GM12878 (cell line): Measurements from ENCODE around the gene ETV6. TPM values are rescaled to one million over a fixed set of nuclear protein-coding genes. Genes with fewer than 3 reads are reported as not detected.

Experiments used
- ATAC-seq: fragments of 200-7000 bp; cut with Tn5 transposase; 3 replicates; pipeline ENCODE4 v1.9.1; 2020; ENCODE audit warnings: mild to moderate bottlenecking, moderate library complexity
- BruUV-seq: library from RNA; stranded (reverse); fragments of 400-500 nt; replicated peaks from 2 replicates; lab custom pipeline; 2021; lab: Mats Ljungman, UMichigan
- CTCF ChIA-PET: fragments of 300-600 bp; sonication (Branson Sonifier 250); formaldehyde crosslinking; extraction: SDS; loops from one replicate; lab custom pipeline; 2021; ENCODE audit warnings: inconsistent platforms; lab: Yijun Ruan, JAX
- POLR2A ChIA-PET: fragments of 350-600 bp; formaldehyde crosslinking; extraction: SDS; loops from one replicate; lab custom pipeline; 2021; ENCODE audit warnings: inconsistent platforms; lab: Charles Lee
- RAD21 ChIA-PET: fragments of 300-600 bp; sonication (Branson Sonifier 250); formaldehyde crosslinking; loops from one replicate; lab custom pipeline; 2023; ENCODE audit warnings: antibody characterized with exemption; ENCODE audit not compliant: unreplicated experiment; lab: Charles Lee
- SMC1A ChIA-PET: fragments of 300-600 bp; sonication (Branson Sonifier 250); formaldehyde crosslinking; loops from one replicate; lab custom pipeline; 2023; ENCODE audit not compliant: unreplicated experiment, uncharacterized antibody; lab: Charles Lee
- DNase-seq: peaks from one replicate; pipeline ENCODE4 v3.0.0-alpha.2; 2011; ENCODE audit warnings: low read depth, low spot score
- FAIRE-seq: peaks from 3 replicates; lab custom pipeline; 2011; peaks lifted over from hg19 to GRCh38; lab: Jason Lieb, UNC
- H2AFZ ChIP-seq: 2 replicates; pipeline ENCODE4 v1.6.0; 2011; ENCODE audit warnings: low read depth, low read length, control low read depth; ENCODE audit not compliant: control insufficient read depth
- H3K27ac ChIP-seq: 2 replicates; pipeline ENCODE4 v1.5.1; 2011; ENCODE audit warnings: control low read depth; ENCODE audit not compliant: control insufficient read depth, insufficient read depth
- H3K27me3 ChIP-seq, 2 experiments: replicated peaks in 1 of 2; 2 replicates each; pipeline versions ENCODE4 v1.6.0 to v1.6.1; 2011; ENCODE audit warnings: low read length in 1 of 2; ENCODE audit not compliant: control insufficient read depth in 2 of 2, insufficient read depth in 2 of 2
- H3K36me3 ChIP-seq, 2 experiments: 2 replicates each; pipeline ENCODE4 v1.5.1; 2011; ENCODE audit warnings: low read length in 1 of 2; ENCODE audit not compliant: control insufficient read depth in 2 of 2, insufficient read depth in 2 of 2
- H3K4me1 ChIP-seq: 2 replicates; pipeline ENCODE4 v1.6.1; 2011; ENCODE audit warnings: mild to moderate bottlenecking, low read length, moderate library complexity, mixed read lengths; ENCODE audit not compliant: control insufficient read depth, insufficient read depth
- H3K4me2 ChIP-seq: 2 replicates; pipeline ENCODE4 v1.6.0; 2011; ENCODE audit warnings: control low read depth; ENCODE audit not compliant: control insufficient read depth, insufficient read depth
- H3K4me3 ChIP-seq: fragments of 200-600 bp; sonication (generic); 2 replicates; pipeline ENCODE4 v1.5.1; 2016
- H3K79me2 ChIP-seq: 2 replicates; pipeline ENCODE4 v1.6.0; 2011; ENCODE audit warnings: low read length; ENCODE audit not compliant: control insufficient read depth, insufficient read depth
- H3K9ac ChIP-seq: 2 replicates; pipeline ENCODE4 v1.8.0; 2011; ENCODE audit warnings: low read length, control low read depth, mixed read lengths; ENCODE audit not compliant: control insufficient read depth, insufficient read depth
- H3K9me3 ChIP-seq: replicated peaks from 3 replicates; pipeline ENCODE4 v1.5.1; 2011; ENCODE audit warnings: mild to moderate bottlenecking, low read length; ENCODE audit not compliant: control insufficient read depth, insufficient read depth
- H4K20me1 ChIP-seq: 2 replicates; pipeline ENCODE4 v1.6.0; 2011; ENCODE audit not compliant: control insufficient read depth, insufficient read depth
- BMI1 ChIP-seq: fragments of 450-650 bp; IDR thresholded peaks from 2 replicates; pipeline ENCODE4 v1.6.1; 2016; ENCODE audit warnings: mild to moderate bottlenecking, moderate library complexity, borderline replicate concordance
- DPF2 ChIP-seq: fragments of 450-650 bp; IDR thresholded peaks from 2 replicates; pipeline ENCODE4 v1.6.1; 2017; ENCODE audit warnings: mild to moderate bottlenecking
- ELK1 ChIP-seq: IDR thresholded peaks from 2 replicates; pipeline ENCODE4 v1.6.1; 2012; ENCODE audit warnings: low read depth, low read length, improper control_type of control experiment
- FOXM1 ChIP-seq: IDR thresholded peaks from 2 replicates; pipeline ENCODE4 v1.6.1; 2012; ENCODE audit warnings: low read depth, mild to moderate bottlenecking, inconsistent platforms, low read length, moderate library complexity
- HDAC2 ChIP-seq: fragments of 200-600 bp; sonication (generic); IDR thresholded peaks from 2 replicates; pipeline ENCODE4 v1.6.1; 2017
- HDGF ChIP-seq: fragments of 450-650 bp; IDR thresholded peaks from 2 replicates; pipeline ENCODE4 v1.6.1; 2016; ENCODE audit warnings: antibody characterized with exemption
- HSF1 ChIP-seq: fragments of 150-350 bp; IDR thresholded peaks from 2 replicates; pipeline ENCODE4 v1.6.1; 2014; ENCODE audit warnings: mild to moderate bottlenecking, low read depth, low read length
- IRF4 ChIP-seq: IDR thresholded peaks from 2 replicates; pipeline ENCODE4 v1.6.1; 2011; ENCODE audit warnings: low read depth, low read length
- KAT2A ChIP-seq: conservative IDR thresholded peaks from 2 replicates; pipeline ENCODE4 v1.6.1; 2011; ENCODE audit warnings: low read depth, low read length; ENCODE audit not compliant: control insufficient read depth
- MEF2B ChIP-seq: fragments of 450-650 bp; IDR thresholded peaks from 2 replicates; pipeline ENCODE4 v1.6.1; 2018; ENCODE audit warnings: mild to moderate bottlenecking, moderate library complexity; ENCODE audit not compliant: partially characterized antibody, poor library complexity, severe bottlenecking
- MYB ChIP-seq: fragments of 150-350 bp; IDR thresholded peaks from 2 replicates; pipeline ENCODE4 v1.6.1; 2014; ENCODE audit warnings: mild to moderate bottlenecking, low read depth, low read length, borderline replicate concordance
- NFIC ChIP-seq: IDR thresholded peaks from 2 replicates; pipeline ENCODE4 v1.6.1; 2012; ENCODE audit warnings: low read depth, mild to moderate bottlenecking, inconsistent platforms, low read length, moderate library complexity
- NFXL1 ChIP-seq: fragments of 450-650 bp; IDR thresholded peaks from 2 replicates; pipeline ENCODE4 v1.6.1; 2017; ENCODE audit warnings: antibody characterized with exemption, mild to moderate bottlenecking, borderline replicate concordance
- SMAD1 ChIP-seq: fragments of 450-650 bp; IDR thresholded peaks from 2 replicates; pipeline ENCODE4 v1.6.1; 2018; ENCODE audit warnings: mild to moderate bottlenecking, low read depth; ENCODE audit not compliant: partially characterized antibody
- SMARCA5 ChIP-seq: fragments of 450-650 bp; IDR thresholded peaks from 2 replicates; pipeline ENCODE4 v1.6.1; 2017; ENCODE audit warnings: mild to moderate bottlenecking
- WRNIP1 ChIP-seq: IDR thresholded peaks from 2 replicates; pipeline ENCODE4 v1.6.1; 2011; ENCODE audit warnings: low read depth, low read length, improper control_type of control experiment, borderline replicate concordance
- ZBTB40 ChIP-seq: fragments of 450-650 bp; IDR thresholded peaks from 2 replicates; pipeline ENCODE4 v1.6.1; 2016; ENCODE audit warnings: mild to moderate bottlenecking, moderate library complexity, borderline replicate concordance
- WGBS: methylation state at CpG from one replicate; pipeline ENCODE4 v1.1.6; 2016; ENCODE audit warnings: low lambda C conversion rate; ENCODE audit not compliant: insufficient replicate concordance, insufficient coverage; ENCODE audit errors: missing lambda C conversion rate; 5-methylcytosine and 5-hydroxymethylcytosine counted together
- in situ Hi-C: fragments of 300-500 bp; cut with MboI; formaldehyde crosslinking; loops from 9 replicates; pipeline ENCODE4 v1.14.3; 2018; ENCODE audit warnings: mixed read lengths
- intact Hi-C: fragments of 100-400 bp; cut with micrococcal nuclease; formaldehyde crosslinking; loops from one replicate; pipeline ENCODE4 v1.14.2; 2022; ENCODE audit not compliant: unreplicated experiment
- polyA plus RNA-seq, 11 experiments: library from polyadenylated mRNA; depleted of rRNA in 4 of 11; unstranded in 6 of 11; stranded (reverse) in 5 of 11; fragments of >200 nt; fragmentation: Nextera tagmentation in 4 of 11; fragmentation: Illumina TruSeq in 1 of 11; extraction: Ambion mirVana in 4 of 11; extraction: Trizol in 1 of 11; gene quantifications; 1 replicate in 1 of 11; 2 replicates in 10 of 11; pipeline versions ENCODE4 v1.2.1 to v1.2.3, GENCODE V29; 2011 to 2016; ENCODE audit warnings: inconsistent platforms in 2 of 11, missing spikeins in 2 of 11, low read depth in 1 of 11
- total RNA-seq, 4 experiments: library from RNA; depleted of rRNA in 3 of 4; stranded (reverse); fragments of >200 nt in 3 of 4; fragmentation: Illumina TruSeq in 1 of 4; extraction: Trizol in 1 of 4; gene quantifications; 2 replicates each; pipeline versions ENCODE4 v1.2.1 to v1.2.3, GENCODE V29; 2013 to 2021

ETV6 gene
- total and polyA plus RNA-seq, 10 of the 15 experiments (the other 5 are each of a cell fraction or from before 2014, with no cell fraction given), result 6.6 to 74.8 (median 24.6) TPM

GRCh38 chr12:11805680-11806079 is 156.2 kb downstream of the ETV6 start:
- ATAC-seq, result no peak
- in situ Hi-C loops, result no loop called here
- TF ChIP-seq WRNIP1, result no peak
- no peak for TF ChIP-seq MEF2B
- TF ChIP-seq NFXL1, result no peak
- no peak for TF ChIP-seq DPF2
- TF ChIP-seq BMI1, result no peak
- no peak for TF ChIP-seq HSF1
- TF ChIP-seq KAT2A, result no peak
- no peak for TF ChIP-seq ZBTB40
- TF ChIP-seq HDGF, result no peak
- TF ChIP-seq NFIC, result no peak
- no peak for TF ChIP-seq FOXM1
- no peak for TF ChIP-seq SMAD1
- TF ChIP-seq HDAC2, result no peak
- TF ChIP-seq SMARCA5, result no peak
- TF ChIP-seq IRF4, result no peak
- no peak for TF ChIP-seq MYB
- TF ChIP-seq ELK1, result no peak

More at GRCh38 chr12:11805680-11806079, 156.2 kb downstream of the ETV6 start:
- intact Hi-C loops, result no loop called here
- peaks cover 7 to 11% of the 10 kb centered on the region in 2 experiments for H3K36me3 ChIP-seq
- SMC1A ChIA-PET, result interaction anchor here (1.1 to 9.8 kb wide), 6 partner anchors 8 to 71 kb away, joined by 3 to 117 read pairs (median 5); no protein-coding TSS in a partner anchor
- H3K9me3 ChIP-seq, result no peaks in the 10 kb centered on the region
- DNase-seq, result no peak
- peaks cover 45% of the 10 kb centered on the region for H3K4me1 ChIP-seq
- H3K9ac ChIP-seq, result no peak overlapping the region
- no peaks in the 10 kb centered on the region for H4K20me1 ChIP-seq
- CTCF ChIA-PET, result interaction anchor here (1.4 to 2.2 kb wide), 3 partner anchors 14 to 227 kb away, joined by 3 to 6 read pairs (median 5); no protein-coding TSS in a partner anchor
- no peaks in the 10 kb centered on the region for H3K27me3 ChIP-seq
- POLR2A ChIA-PET, result interaction anchor here (1.0 kb wide), 1 partner anchor 14 kb away, joined by 4 read pairs; no protein-coding TSS in a partner anchor
- H3K4me3 ChIP-seq, result no peak overlapping the region
- no TSS peak for BruUV-seq
- H3K4me2 ChIP-seq, result no peak overlapping the region
- H2AFZ ChIP-seq, result no peak overlapping the region
- no peak for FAIRE-seq
- WGBS, result 97% methylated on average over 3 of the region's 3 CpGs
- RAD21 ChIA-PET, result interaction anchor here (1.2 kb wide), 1 partner anchor 228 kb away, joined by 3 read pairs; no protein-coding TSS in a partner anchor
- peaks cover 75% of the 10 kb centered on the region for H3K79me2 ChIP-seq
- H3K27ac ChIP-seq, result no peak overlapping the region
